NCI-H1436 treated with DMSO at 0.1 percent for 48 hours (cell line): ENCODE measurements around the gene SCD.
A peak's percentile ranks its signal among the peaks of the same experiment; 100 is the strongest.

ENCODE experiments used
- DNase-seq: peaks from one replicate; lab custom pipeline; 2025; lab: John Stamatoyannopoulos, UW

SCD gene

GRCh38 chr10:100340948-100341847 lies 5.8 kb upstream of the SCD start:
- no peak for DNase-seq

- no peak for DNase-seq
These were observed 4.9 kb upstream of the SCD start for GRCh38 chr10:100341953-100342626.

GRCh38 chr10:100342627-100342972 lies 4.4 kb upstream of the SCD start:
- no peak for DNase-seq

DNA sequence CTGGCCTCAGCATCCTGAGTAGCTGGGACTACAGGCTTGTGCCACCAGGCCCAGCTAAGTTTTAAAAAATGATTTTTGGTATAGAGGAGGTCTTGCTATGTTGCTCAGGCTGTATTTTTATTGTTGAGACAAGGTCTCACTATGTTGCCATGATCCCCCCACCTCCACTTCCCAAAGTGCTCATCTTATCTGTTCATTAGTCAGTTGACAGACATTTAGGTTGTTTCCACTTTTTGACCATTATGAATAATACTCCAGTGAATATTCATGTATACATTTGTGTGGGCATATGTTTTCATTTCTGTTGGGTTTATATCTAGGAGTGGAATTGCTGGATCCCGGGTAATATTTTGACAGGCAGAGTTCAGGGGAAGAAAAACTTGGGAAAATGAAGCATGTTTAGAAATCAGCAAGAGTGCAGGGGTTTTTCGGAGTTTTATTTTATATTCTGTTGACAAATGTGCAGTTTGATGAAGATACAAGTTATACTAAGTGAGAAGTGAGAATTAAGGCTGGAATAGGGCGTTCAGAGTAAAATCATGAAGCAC lies 2.7 kb upstream of the SCD start:
- no peak for DNase-seq

DNA sequence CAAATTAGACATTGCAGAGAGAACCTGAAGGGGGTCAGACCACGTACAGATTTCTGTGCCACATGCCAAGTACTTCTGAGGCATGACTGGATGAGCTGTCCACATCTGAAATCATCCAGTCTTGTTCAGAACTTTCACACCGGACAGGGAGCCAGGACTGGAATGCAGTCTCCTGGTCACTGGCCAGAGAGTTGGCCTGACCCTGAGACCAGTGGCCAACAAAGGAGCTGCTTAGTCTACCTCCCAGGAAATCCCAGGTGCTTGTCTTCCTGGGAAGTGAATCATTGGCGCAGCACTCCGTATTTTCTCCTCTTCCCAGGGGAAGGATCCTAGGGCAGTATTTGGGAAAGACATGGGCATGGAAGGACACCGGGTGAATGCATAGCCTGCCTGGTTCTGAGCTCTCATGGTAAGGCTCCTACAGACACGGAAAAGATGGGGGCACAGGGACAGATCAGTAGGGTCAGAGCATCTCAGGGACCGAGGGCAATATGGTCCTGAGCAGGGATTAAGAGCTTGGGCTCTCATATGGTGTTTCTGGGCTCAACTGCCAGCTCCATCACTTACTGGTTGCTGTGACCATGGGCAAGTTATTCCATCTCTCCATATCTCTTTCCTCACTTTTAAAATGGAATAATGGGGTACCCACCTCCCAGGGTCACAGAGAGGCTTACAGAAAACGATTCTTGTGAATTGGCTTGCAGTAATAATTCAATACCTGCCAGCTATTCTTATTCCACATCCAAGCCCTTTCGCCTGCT lies 1.3 kb upstream of the SCD start:
- no peak for DNase-seq

DNA sequence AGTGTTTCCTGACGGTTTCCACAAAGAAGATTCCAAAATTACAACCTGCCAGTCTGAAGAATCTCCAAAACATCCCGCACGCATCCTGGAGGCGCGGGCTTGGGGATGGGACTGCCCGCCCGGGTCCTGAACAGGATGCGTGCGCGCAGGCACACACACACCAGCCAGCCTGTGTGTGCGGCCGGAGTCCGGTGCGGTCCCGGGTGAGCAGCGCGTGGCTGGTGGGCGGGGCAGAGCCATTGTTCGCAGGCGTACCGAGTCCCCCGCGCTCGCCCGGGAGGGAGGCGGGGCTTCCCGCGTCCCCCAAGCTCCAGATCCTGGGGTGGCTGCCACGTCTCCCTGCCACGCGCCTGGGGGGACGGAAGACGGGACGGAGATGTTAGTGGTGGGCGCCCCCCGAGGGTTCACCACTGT lies 675 bp upstream of the SCD start:
- DNase-seq, result peak; percentile 40

- no peak for DNase-seq
These were observed 649 bp downstream of the SCD start for GRCh38 chr10:100347568-100348195.

GRCh38 chr10:100348389-100348927 lies 1.4 kb downstream of the SCD start:
- DNase-seq, result no peak

DNA sequence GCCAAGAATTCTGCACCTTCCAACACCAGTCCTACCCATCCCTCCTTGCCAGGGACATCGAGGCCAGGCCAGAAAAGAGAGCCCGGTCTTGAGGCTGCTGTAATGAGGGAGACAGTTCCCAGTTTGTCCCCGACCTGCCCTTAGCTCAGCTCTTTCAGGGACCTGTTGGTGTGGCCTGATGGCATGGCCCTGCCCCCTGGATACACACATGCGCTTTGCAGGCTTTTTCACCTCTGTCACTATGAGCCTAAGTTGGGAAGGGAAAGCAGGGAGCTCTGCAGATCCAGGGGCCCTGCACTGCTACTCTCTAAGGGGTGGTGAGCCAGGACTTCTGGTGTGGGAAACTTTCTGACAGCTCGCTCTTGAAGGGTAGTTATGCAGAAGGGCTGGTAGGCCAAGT lies 2.1 kb downstream of the SCD start:
- DNase-seq, result no peak

GRCh38 chr10:100349672-100350071 lies 2.6 kb downstream of the SCD start:
- no peak for DNase-seq

DNA sequence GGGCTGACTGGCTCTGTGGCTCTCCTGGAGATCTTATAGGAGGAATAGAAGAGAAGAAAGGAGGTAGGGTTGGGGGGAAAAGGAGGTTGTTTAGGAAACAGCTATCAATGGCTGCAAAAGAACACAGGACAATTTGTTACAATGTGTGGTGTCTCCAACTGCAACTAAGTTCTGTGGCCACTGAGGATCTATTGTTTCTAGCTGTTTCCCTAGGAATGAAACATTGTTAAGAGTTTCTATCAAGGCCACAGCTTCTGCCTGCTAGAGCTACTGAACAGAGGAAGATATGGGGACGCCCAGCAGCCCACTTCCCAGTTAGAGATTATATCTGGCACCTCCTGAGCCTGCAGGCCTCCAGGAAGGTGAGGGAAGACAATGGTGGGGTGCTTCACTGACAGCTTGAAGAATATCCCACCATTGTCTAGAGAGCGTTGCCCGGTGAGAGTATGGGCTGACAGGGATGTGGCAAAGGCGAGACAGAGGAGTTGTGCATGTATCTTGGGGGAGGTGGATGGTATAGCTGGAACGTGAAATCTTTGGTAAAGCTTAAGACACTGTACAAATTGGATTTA lies 4.0 kb downstream of the SCD start:
- DNase-seq, result no peak

GRCh38 chr10:100353770-100354485 lies 6.9 kb downstream of the SCD start:
- DNase-seq, result no peak

GRCh38 chr10:100355086-100355485 lies 8.1 kb downstream of the SCD start:
- no peak for DNase-seq

- DNase-seq, result no peak
These were observed 9.3 kb downstream of the SCD start for GRCh38 chr10:100356067-100357017.

GRCh38 chr10:100357059-100357858 lies 10.2 kb downstream of the SCD start:
- no peak for DNase-seq

DNA sequence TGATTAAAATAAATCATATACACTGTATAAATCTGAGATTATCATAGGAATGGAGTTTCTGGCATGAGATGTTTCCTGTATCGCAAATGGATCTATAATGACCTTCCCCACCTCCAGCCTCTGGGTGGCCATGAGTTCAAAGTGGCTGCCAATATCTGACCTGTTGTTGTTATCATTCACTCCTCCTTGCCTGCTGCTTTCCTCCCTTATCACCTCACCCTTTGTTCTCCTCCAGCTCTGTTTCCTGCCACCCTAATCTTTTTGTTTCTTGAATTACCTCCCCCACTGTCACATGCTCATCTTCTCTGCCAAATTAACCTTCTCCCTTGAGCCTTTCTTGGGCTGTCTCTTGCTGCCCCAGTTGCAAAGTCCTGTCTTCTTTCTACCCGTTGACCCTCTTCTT lies 12.0 kb downstream of the SCD start:
- no peak for DNase-seq

DNA sequence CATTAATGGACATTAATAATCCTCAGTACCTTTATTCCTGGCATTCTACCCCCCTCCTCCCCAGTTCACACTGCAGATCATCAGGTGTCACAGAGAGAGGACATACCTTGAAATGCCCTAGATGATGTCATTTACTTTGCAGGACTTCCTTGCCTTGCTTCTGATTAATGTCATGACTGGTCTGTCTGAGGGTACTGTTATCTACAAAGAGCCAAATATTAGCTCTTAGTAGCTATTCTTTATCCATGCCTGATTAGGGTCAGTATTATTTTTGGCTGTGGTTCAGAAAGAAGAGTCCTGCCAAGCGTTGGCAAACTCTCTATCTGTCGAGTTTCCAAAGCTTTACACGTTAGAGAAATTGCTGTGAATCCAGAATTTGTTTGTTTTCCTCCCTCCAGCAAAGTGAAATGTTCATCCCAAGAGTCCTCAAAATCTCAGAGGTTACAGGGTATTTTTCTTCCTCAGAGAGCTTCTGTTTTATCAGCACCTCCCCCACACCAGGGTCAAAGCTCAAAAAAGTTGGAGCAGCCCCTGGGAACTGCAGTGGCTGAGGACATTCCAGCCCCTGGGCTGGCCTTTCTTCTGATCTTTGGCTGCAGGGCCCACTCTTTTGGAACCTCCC lies 12.6 kb downstream of the SCD start:
- DNase-seq, result no peak

DNA sequence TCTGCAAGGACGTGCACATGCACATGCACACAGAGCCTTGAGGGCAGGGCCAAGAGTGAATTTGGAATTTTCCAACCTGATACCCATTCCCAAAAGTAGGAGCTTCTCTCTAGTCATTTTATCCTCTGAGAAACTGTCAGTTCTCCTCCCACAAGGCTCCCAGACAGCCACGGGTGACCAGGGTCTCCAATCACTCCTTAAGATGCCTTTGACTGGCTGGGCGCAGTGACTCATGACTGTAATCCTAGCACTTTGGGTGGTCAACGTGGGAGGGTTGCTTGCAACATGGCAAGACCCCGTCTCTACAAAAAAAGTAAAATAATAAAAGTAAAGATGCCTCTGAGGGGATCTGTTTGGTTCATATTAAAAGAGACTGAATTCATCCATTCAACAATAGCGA lies 13.2 kb downstream of the SCD start:
- DNase-seq, result no peak
